ENCODE data around the gene OR51A2.

- no peak for TF ChIP-seq CTCF (IDR thresholded peaks at IDR 0.05; ENCODE audit: insufficient read depth, low read length)
- no peak for TF ChIP-seq POLR2AphosphoS5 (IDR thresholded peaks at IDR 0.05; ENCODE audit: low read depth)
- no peak for TF ChIP-seq GABPA (IDR thresholded peaks at IDR 0.05; ENCODE audit: low read depth)
- TF ChIP-seq, protein P1, sequence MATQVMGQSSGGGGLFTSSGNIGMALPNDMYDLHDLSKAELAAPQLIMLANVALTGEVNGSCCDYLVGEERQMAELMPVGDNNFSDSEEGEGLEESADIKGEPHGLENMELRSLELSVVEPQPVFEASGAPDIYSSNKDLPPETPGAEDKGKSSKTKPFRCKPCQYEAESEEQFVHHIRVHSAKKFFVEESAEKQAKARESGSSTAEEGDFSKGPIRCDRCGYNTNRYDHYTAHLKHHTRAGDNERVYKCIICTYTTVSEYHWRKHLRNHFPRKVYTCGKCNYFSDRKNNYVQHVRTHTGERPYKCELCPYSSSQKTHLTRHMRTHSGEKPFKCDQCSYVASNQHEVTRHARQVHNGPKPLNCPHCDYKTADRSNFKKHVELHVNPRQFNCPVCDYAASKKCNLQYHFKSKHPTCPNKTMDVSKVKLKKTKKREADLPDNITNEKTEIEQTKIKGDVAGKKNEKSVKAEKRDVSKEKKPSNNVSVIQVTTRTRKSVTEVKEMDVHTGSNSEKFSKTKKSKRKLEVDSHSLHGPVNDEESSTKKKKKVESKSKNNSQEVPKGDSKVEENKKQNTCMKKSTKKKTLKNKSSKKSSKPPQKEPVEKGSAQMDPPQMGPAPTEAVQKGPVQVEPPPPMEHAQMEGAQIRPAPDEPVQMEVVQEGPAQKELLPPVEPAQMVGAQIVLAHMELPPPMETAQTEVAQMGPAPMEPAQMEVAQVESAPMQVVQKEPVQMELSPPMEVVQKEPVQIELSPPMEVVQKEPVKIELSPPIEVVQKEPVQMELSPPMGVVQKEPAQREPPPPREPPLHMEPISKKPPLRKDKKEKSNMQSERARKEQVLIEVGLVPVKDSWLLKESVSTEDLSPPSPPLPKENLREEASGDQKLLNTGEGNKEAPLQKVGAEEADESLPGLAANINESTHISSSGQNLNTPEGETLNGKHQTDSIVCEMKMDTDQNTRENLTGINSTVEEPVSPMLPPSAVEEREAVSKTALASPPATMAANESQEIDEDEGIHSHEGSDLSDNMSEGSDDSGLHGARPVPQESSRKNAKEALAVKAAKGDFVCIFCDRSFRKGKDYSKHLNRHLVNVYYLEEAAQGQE (IDR thresholded peaks at IDR 0.05; ENCODE audit: insufficient replicate concordance, low read depth): no peak
- TF ChIP-seq SPI1 (IDR thresholded peaks at IDR 0.05; ENCODE audit: borderline replicate concordance, low read depth): no peak
These were observed 23.5 kb upstream of the OR51A2 start for GRCh38 chr11:4979036-4979435.

Data from HL-60 (cell line).